SIG-M5 (cell line): ENCODE measurements around the gene RUNX3.

Source experiments
- DNase-seq: peaks from one replicate; lab custom pipeline; 2025; lab: John Stamatoyannopoulos, UW

Gene RUNX3

DNA sequence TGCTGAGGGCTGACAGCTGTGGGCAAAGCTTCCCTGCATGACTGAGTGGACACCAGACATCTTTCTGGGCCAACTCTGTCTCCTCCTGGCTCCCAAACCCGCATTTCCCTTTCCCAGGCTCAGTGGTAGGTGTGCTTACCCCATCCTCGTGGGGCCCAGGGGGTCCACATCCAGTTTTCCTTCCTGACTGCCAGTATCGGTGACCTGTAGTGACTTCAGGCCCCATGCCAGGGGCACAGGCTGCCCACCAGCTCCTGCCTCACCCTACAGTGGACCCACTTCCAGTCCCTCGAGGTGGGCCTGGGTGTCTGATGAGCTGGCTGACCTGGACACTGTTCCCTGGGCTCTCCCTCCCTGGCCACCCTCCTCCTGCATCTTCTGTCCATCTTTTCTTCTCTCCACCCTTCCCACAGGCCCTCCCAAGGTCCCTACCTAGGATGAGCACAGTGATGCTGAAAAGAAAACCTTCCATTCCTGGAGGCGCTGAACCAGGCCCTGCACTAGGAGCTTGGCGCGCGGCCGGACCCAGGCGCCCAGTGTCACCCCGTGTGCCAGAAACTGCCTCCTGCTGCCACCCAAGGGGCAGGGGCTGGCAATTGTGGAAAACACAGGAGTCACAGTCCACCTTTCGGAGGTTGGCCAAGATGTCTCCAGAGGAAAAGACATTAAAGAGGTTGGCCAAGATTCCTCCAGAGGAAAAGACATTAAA, 67.1 kb downstream of the RUNX3 start:
- DNase-seq, result no peak

DNA sequence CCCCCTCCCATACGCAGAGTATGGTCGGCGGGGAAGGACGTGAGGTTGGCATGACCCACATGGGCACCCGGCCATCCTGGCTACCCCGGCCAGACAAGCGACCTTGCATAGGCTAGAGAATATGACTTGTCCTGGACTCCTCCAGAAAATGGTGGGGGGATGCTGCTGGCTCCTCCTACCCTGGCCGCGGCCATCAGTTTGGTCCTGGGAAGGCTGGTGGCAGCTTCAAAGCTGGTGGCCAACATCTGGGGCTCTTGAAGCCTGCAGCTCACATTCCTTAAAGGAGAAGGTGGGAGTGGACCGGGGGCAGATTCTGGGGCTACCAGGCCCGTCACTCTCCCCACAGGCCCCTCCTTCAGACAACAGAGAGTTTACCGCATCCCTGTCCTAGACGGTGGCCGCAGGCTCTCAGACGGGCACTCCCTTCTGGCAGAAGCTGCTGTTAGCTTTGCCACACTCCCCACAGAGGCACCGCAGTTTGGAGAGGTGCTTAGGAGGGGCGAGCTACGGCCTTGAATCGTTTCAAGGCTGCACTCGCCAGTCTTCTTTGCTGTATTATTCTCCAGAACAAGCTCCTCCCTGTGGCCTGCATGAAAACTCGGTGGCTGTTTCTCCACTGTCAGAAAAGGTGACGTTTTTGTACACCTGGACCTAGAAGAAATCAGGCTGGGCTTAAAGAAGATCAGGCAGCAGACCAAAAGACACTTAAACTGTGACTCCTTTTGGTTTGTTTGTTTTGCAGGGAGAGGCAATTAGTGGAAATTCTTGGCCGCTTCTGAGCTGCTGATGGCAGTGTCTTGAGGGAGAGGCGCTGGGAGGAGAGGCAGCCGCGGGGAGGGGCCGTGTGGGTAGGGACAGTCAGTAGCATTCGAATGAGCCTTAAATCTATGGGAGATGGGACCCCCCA, 68.0 kb downstream of the RUNX3 start:
- DNase-seq, result no peak

DNA sequence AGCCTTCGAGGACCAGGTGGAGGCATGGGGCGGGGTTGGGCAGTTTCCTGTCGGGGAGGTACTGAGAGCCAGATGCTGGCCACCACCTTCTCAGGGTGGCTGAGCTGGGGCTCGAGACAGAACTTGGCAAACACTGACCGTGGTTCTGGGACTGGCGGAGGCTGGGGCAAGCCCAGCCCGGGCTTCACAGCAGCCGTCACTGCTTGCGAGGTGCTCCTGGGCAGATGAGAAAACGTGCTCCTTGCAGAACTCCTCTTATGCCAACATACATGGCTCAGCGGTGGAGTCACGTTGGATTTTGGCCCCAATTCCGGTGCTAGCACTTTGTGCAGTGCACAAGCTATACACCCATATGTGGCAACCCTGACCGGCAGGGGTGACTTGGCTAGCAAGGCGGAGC, 69.2 kb downstream of the RUNX3 start:
- no peak for DNase-seq

DNA sequence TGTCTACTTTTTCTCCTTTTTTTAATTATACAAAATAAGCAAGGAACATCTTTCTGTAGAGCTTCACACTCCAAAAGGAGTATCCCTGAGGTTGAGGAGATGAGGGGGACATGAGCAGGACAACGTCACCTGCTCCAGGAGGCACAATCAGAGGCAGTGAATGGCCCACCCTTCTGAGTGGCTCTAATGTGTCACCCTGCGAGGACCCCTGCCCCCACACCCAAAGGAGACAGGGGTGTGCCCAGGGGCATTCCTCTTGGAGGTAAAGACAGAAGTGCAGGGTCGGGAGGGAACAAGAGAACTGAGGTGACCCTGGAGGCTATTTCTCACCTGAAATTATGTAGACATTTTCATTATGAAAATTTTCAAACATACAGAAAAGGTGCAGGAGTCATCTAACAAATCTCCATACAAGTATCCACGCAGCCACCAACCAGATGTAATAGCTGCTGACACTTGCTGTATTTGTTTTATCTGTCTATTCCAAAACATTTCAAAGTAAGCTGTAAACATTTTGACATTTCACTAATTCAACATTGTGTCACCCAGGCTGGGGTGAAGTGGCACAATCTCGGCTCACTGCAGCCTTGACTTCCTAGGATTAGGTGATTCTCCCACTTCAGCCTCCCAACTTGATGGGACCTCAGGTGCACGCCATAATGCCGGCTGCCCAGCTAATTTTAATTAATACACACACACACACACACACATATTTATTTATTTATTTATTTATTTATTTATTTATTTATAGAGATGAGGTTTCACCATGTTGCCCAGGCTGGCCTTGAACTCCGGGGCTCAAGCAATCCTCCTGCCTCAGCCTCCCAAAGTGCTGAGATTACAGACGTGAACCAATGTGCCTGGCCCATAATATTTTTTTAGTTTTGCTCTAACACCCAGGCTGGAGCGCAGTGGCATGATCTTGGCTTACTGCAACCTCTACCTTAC, 70.7 kb downstream of the RUNX3 start:
- DNase-seq, result no peak

DNA sequence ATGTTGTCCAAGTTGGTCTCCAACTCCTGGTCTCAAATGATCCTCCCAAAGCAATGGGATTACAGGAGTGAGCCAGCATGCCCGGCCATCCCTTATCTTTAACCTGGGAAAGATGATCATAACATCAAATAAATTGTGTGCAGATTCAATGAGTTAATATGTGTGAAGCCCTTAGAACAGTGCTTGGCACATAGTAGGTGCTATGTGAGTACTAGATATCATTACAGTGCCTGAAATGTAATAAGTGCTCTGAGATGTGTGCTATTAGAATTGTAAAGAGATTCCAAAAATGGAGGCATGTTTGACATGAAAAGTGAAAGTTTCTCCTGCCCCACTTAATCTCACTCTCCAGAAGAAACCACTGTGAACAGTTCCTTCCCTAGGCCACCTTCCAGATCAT, 71.8 kb downstream of the RUNX3 start:
- no peak for DNase-seq

DNA sequence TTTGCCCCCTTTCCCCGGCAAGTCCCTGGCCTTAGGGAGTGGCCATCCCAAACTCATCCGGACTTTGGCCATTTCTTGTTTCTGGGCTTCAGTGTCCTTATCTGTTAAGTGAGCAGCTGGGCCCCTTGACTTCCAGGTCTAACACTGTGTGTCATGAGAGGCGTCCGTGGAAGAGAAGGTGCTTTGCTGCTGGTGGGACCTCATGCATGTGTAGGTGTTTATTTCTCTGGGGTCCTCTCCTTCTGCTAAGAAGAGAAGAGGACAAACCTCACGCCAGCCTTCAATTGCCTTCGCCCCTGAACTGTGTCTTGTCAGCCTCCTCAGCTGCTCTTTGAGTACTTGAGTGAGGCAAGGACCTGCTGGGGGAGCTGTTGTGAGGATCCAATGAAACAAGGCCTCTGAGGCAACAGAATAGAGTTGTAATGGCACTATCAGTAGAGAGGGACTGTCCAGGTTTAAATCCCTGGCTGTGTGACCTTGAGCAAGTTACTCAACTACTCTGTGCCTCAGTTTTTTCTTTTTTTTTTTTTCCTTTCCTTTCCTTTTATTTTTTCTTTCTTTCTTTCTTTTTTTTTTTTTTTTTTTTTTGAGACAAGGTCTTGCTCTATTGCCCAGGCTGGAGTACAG, 72.5 kb downstream of the RUNX3 start:
- DNase-seq, result no peak

DNA sequence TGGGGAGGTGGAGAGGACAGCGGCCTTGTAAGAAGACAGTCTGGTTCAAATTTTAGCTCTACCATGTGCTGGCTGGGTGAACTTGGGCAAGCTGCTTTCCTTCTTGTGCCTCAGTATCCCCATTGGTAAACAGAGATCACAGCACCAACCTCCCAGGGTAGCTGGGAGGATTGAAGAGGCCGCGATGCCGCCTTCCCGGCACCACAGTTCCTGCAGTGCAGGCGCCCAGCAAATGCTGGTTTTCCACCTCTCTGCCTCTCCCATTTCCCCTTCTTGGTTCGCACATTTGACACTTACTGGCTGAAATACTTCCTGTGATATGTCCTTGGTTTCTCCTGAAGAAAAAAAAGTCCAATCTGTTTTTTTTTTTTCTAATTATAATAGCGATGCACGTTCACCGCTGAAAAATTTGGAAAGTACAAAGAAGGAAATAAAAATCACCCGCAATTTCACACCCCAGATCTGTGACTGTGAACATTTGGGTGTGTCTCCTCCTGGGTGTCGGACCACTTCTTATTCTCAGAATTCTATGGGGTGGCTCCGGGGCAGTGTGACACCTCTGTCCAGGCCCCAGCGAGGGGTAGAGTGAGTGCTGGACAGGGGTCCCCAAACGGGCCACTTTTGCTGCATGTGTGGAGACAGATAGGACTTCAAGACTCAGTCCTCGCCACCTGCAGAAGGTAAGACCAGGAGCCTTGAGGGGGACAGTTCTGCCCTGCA, 73.1 kb downstream of the RUNX3 start:
- DNase-seq, result no peak

DNA sequence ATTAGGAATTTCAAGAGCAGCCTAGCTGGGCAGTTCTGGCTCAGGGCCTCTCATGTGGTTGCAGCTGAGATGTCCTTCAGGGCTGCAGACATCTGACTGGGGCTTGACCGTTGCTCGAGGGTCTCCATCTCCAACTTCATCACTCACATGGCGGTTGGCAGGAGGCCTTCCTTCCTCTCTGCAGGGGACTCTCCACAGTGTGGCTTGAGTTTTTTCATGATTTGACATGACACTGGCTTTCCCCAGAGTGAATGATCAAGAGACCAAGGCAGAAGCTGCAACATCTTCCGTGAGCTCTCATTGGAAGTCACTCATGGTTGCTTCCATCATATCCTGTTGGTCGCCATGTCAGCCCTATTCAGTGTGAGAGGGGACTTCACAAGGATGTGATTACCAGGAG, 74.6 kb downstream of the RUNX3 start:
- DNase-seq, result no peak

DNA sequence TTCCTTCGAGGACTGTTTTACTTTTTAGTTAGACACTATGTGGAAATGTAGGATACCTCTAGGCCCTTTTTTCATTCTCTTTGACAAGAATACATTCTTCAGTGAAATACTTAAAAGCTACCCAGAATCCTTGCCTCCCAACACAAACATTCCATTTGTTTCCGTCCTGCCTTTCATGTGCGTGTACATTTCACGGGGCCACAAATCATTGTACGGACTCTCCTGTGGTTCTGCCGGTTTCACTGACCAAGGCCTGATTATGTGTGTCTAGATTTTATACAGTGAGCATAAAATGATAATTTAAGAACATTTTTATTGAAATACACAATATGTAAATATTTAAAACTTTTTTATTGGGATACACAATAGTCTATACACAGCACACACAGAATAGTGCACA, 76.4 kb downstream of the RUNX3 start:
- no peak for DNase-seq

DNA sequence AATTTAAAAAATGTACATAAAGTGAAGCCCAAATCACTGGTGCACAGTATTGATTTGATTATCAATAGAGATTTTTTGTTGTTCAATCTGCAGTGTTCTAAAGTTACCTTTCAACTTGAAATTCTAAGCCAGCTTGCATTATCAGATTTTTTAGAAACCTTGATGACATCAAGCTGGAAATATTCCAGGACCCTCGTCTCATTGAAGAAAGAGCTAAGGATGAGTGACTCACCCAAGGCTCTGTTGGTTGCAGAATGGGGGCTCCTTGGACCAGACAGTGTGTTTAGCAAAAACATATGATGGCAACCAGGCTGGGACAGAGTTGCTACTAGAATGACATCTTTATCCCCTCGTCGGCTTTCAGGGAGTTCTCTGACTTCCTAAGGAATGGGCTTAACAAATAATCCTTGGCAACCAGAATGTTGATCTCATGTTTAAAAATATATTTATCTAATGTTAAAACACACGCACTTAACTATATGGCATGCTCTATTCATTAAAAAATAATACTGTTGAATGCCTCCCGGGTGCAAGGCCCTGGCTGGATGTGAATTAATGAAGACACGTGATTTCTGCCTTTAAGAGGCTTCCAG, 79.7 kb downstream of the RUNX3 start:
- no peak for DNase-seq

DNA sequence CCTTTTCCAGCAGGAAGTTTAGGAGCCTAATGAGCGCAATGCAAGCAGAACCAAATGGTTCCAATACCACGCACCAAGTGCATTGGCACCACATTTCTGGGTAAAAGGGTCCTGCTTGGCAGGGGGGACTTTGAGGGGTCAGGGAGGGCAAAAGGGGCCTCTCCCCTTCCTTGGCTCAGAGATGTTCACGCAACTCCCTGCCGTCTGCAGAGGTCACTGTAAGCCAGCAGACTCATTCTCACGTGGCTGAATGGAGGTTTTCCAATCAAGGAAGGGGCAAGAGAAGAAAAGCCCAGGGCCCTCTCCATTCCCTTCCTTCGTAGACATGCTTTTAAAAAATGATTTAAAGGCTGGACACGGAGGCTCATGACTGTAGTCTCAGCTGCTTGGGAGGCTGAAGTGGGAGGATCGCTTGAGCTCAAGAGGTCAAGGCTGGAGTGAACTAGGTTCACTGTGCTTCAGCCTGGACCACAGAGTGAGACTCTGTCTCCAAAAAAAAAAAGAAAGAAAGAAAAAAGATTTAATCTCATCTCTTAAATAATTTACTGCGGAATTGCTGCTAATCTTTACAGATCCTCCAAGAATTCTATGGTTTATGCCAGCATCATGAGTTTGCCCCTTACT, 80.3 kb downstream of the RUNX3 start:
- no peak for DNase-seq
